ENCODE results near the gene LRRC8E. TPM values are rescaled to one million over a fixed set of nuclear protein-coding genes. Genes with fewer than 3 reads are reported as not detected.

LRRC8E gene
- total RNA-seq, 6 experiments from 2014 or later, result 4.9 to 7.3 (median 6.1) TPM

- no peak overlapping the region for H3K4me3 Mint-ChIP-seq
- peaks cover 11% of the 10 kb centered on the region for H3K4me1 Mint-ChIP-seq (ENCODE audit: low read depth)
- no peak for DNase-seq
- peaks cover 5% of the 10 kb centered on the region for H3K27me3 Mint-ChIP-seq (ENCODE audit: insufficient read depth)
- peaks cover 3% of the 10 kb centered on the region for H3K36me3 Mint-ChIP-seq (ENCODE audit: low read depth)
- H3K9me3 Mint-ChIP-seq, result no peaks in the 10 kb centered on the region
- no peak for TF ChIP-seq CTCF (IDR thresholded peaks at IDR 0.05)
- no peak overlapping the region for H3K27ac Mint-ChIP-seq
These were observed 11.6 kb downstream of the LRRC8E start for GRCh38 chr19:7899751-7900378.

- Mint-ChIP-seq H3K27me3 (ENCODE audit: insufficient read depth) (peaks cover 5% of the 10 kb centered on the region), H3K36me3 (ENCODE audit: low read depth) (peaks cover 7% of the 10 kb centered on the region), H3K27ac (no peak overlapping the region), H3K4me1 (ENCODE audit: low read depth) (peaks cover 16% of the 10 kb centered on the region), H3K4me3 (no peak overlapping the region), H3K9me3 (no peaks in the 10 kb centered on the region)
- no peak for TF ChIP-seq CTCF (IDR thresholded peaks at IDR 0.05)
- DNase-seq, result no peak
These were observed 12.1 kb downstream of the LRRC8E start for GRCh38 chr19:7900401-7900870.

GRCh38 chr19:7900931-7901330 lies 12.6 kb downstream of the LRRC8E start:
- peaks cover 5% of the 10 kb centered on the region for H3K27me3 Mint-ChIP-seq (ENCODE audit: insufficient read depth)
- DNase-seq, result no peak
- H3K36me3 Mint-ChIP-seq (ENCODE audit: low read depth), result peaks cover 7% of the 10 kb centered on the region
- H3K4me1 Mint-ChIP-seq (ENCODE audit: low read depth), result peaks cover 21% of the 10 kb centered on the region
- no peak overlapping the region for H3K4me3 Mint-ChIP-seq
- H3K9me3 Mint-ChIP-seq, result no peaks in the 10 kb centered on the region
- no peak overlapping the region for H3K27ac Mint-ChIP-seq
- TF ChIP-seq CTCF (IDR thresholded peaks at IDR 0.05), result no peak

GRCh38 chr19:7901337-7901736 lies 13.0 kb downstream of the LRRC8E start:
- H3K36me3 Mint-ChIP-seq (ENCODE audit: low read depth), result peaks cover 7% of the 10 kb centered on the region
- DNase-seq, result no peak
- no peak overlapping the region for H3K4me3 Mint-ChIP-seq
- no peak overlapping the region for H3K27ac Mint-ChIP-seq
- no peak for TF ChIP-seq CTCF (IDR thresholded peaks at IDR 0.05)
- H3K4me1 Mint-ChIP-seq (ENCODE audit: low read depth), result peaks cover 21% of the 10 kb centered on the region
- no peaks in the 10 kb centered on the region for H3K9me3 Mint-ChIP-seq
- H3K27me3 Mint-ChIP-seq (ENCODE audit: insufficient read depth), result peaks cover 5% of the 10 kb centered on the region

- no peak for TF ChIP-seq CTCF (IDR thresholded peaks at IDR 0.05)
- Mint-ChIP-seq H3K9me3 (no peaks in the 10 kb centered on the region), H3K27ac (peak overlapping the region; percentile 91), H3K4me1 (ENCODE audit: low read depth) (peaks cover 21% of the 10 kb centered on the region), H3K4me3 (peak overlapping the region; percentile 93), H3K36me3 (ENCODE audit: low read depth) (peaks cover 7% of the 10 kb centered on the region), H3K27me3 (ENCODE audit: insufficient read depth) (peaks cover 5% of the 10 kb centered on the region)
- DNase-seq, result no peak
These were observed 14.5 kb downstream of the LRRC8E start for GRCh38 chr19:7902796-7903243.

Measured in HFFc6 (cell line).